Bronchial epithelial cell (primary cell): ENCODE results near the gene ZNF2. TPM values are rescaled to one million over a fixed set of nuclear protein-coding genes. Genes with fewer than 3 reads are reported as not detected.

Experiments used
- DNase-seq: peaks from one replicate; pipeline ENCODE4 v3.0.0-alpha.2; 2010; ENCODE audit warnings: low read depth
- FAIRE-seq: peaks from 2 replicates; lab custom pipeline; 2011; peaks lifted over from hg19 to GRCh38; lab: Jason Lieb, UNC
- H3K27me3 ChIP-seq: 2 replicates; pipeline ENCODE4 v1.5.1; 2011; ENCODE audit warnings: low read length; ENCODE audit not compliant: control insufficient read depth, insufficient read depth
- H3K36me3 ChIP-seq: 2 replicates; pipeline ENCODE4 v1.5.1; 2011; ENCODE audit warnings: low read length; ENCODE audit not compliant: control insufficient read depth, insufficient read depth
- H3K4me3 ChIP-seq: 2 replicates; pipeline ENCODE4 v1.5.1; 2011; ENCODE audit warnings: mild to moderate bottlenecking, low read depth, low read length, control low read depth
- CTCF ChIP-seq: IDR thresholded peaks from 2 replicates; pipeline ENCODE4 v1.5.1; 2011; ENCODE audit warnings: mild to moderate bottlenecking, moderate library complexity, low read length, control low read depth, inconsistent platforms; ENCODE audit not compliant: insufficient read depth, severe bottlenecking
- total RNA-seq: library from RNA; depleted of rRNA; stranded (reverse); fragments of >200 nt; gene quantifications from 2 replicates; pipeline ENCODE4 v1.2.1, GENCODE V29; 2014

The ZNF2 gene
- total RNA-seq, 1 donor from 2014 or later: 7.4 TPM

- Histone ChIP-seq H3K4me3 (peak within 1 kb of the TSS; percentile 51), H3K36me3 (peaks cover 6% of the 10 kb centered on the region), H3K27me3 (no peaks in the 10 kb centered on the region)
- peak; percentile 84 for DNase-seq
- FAIRE-seq: no peak
- TF ChIP-seq CTCF: peak; percentile 66
These were observed 41.7 kb downstream of the ZNF2 start, which contains the start of gene ZNF892 for GRCh38 chr2:95207111-95207961. Gene ZNF892 (plus strand): TSS chr2:95207521. CDS start chr2:95207816, 295 bp downstream.

GRCh38 chr2:95208106-95208505 is 42.5 kb downstream of the ZNF2 start:
- H3K36me3 ChIP-seq: peaks cover 6% of the 10 kb centered on the region
- peak; percentile 63 for DNase-seq
- no peaks in the 10 kb centered on the region for H3K27me3 ChIP-seq
- no peak for FAIRE-seq
- peak overlapping the region; percentile 51 for H3K4me3 ChIP-seq
- no peak for TF ChIP-seq CTCF

GRCh38 chr2:95215018-95215612 is 49.5 kb downstream of the ZNF2 start:
- TF ChIP-seq CTCF: no peak
- no peak overlapping the region for H3K4me3 ChIP-seq
- peaks cover 10% of the 10 kb centered on the region for H3K36me3 ChIP-seq
- no peaks in the 10 kb centered on the region for H3K27me3 ChIP-seq
- DNase-seq (no peak), FAIRE-seq (peak; percentile 40)

- Histone ChIP-seq H3K36me3 (no peaks in the 10 kb centered on the region), H3K4me3 (no peak overlapping the region), H3K27me3 (no peaks in the 10 kb centered on the region)
- DNase-seq (no peak), FAIRE-seq (no peak)
- TF ChIP-seq CTCF: no peak
These were observed 54.8 kb downstream of the ZNF2 start for GRCh38 chr2:95220449-95220848.

GRCh38 chr2:95225658-95226057 is 60.0 kb downstream of the ZNF2 start:
- DNase-seq (no peak), FAIRE-seq (no peak)
- no peaks in the 10 kb centered on the region for H3K27me3 ChIP-seq

More at GRCh38 chr2:95225658-95226057, 60.0 kb downstream of the ZNF2 start:
- Histone ChIP-seq H3K36me3 (no peaks in the 10 kb centered on the region), H3K4me3 (no peak overlapping the region)
- TF ChIP-seq CTCF: no peak
